Measurements from ENCODE around the gene GRIN1.

Gene GRIN1

GRCh38 chr9:137213160-137214060 is 74.5 kb downstream of the GRIN1 start:
- in situ Hi-C loops (cut with HindIII; ENCODE audit: low pct_unique_long_range_greater_than_20kb, low sequenced_read_pairs), result no loop called here
- no peak for TF ChIP-seq JUND (IDR thresholded peaks at IDR 0.05; ENCODE audit: low read depth)
- DNase-seq (ENCODE audit: low read depth in 1 of 2, low spot score in 1 of 2), result no peak

- no peak for DNase-seq (ENCODE audit: low read depth in 1 of 2, low spot score in 1 of 2)
- no peak for TF ChIP-seq JUND (IDR thresholded peaks at IDR 0.05; ENCODE audit: low read depth)
- in situ Hi-C loops (cut with HindIII; ENCODE audit: low pct_unique_long_range_greater_than_20kb, low sequenced_read_pairs), result no loop called here
Measured at GRCh38 chr9:137214620-137215019, 75.7 kb downstream of the GRIN1 start.

GRCh38 chr9:137215196-137215986 is 76.4 kb downstream of the GRIN1 start:
- DNase-seq (ENCODE audit: low read depth in 1 of 2, low spot score in 1 of 2), result no peak
- no peak for TF ChIP-seq JUND (IDR thresholded peaks at IDR 0.05; ENCODE audit: low read depth)
- in situ Hi-C loops (cut with HindIII; ENCODE audit: low pct_unique_long_range_greater_than_20kb, low sequenced_read_pairs), result no loop called here

GRCh38 chr9:137216188-137216965 is 77.4 kb downstream of the GRIN1 start:
- DNase-seq (ENCODE audit: low read depth in 1 of 2, low spot score in 1 of 2), result no peak
- in situ Hi-C loops (cut with HindIII; ENCODE audit: low pct_unique_long_range_greater_than_20kb, low sequenced_read_pairs), result no loop called here
- TF ChIP-seq JUND (IDR thresholded peaks at IDR 0.05; ENCODE audit: low read depth), result no peak

GRCh38 chr9:137217276-137218211 is 78.6 kb downstream of the GRIN1 start:
- in situ Hi-C loops (cut with HindIII; ENCODE audit: low pct_unique_long_range_greater_than_20kb, low sequenced_read_pairs), result no loop called here
- no peak for TF ChIP-seq JUND (IDR thresholded peaks at IDR 0.05; ENCODE audit: low read depth)
- peak; percentile 97 to 99 for DNase-seq (ENCODE audit: low read depth in 1 of 2, low spot score in 1 of 2)

- TF ChIP-seq JUND (IDR thresholded peaks at IDR 0.05; ENCODE audit: low read depth), result no peak
- no peak for DNase-seq (ENCODE audit: low read depth in 1 of 2, low spot score in 1 of 2)
- in situ Hi-C loops (cut with HindIII; ENCODE audit: low pct_unique_long_range_greater_than_20kb, low sequenced_read_pairs), result no loop called here
Measured at GRCh38 chr9:137218212-137218753, 79.3 kb downstream of the GRIN1 start.
